ENCODE data around the gene NKAPL.
A peak's percentile ranks its signal among the peaks of the same experiment; 100 is the strongest.

GRCh38 chr6:28266962-28267694, 8.0 kb downstream of the NKAPL start, which contains the start of gene ZSCAN26:
- TF ChIP-seq POLR2A (IDR thresholded peaks at IDR 0.05) (peak; percentile 76 to 81), CTCF (IDR thresholded peaks at IDR 0.05) (no peak)
